Hepatocyte (in vitro differentiated cells): Measurements from ENCODE around the gene CPED1.

ENCODE experiments used
- EZH2 ChIP-seq: fragments of 200-600 bp; sonication (generic); IDR thresholded peaks from 2 replicates; pipeline ENCODE4 v1.6.1; 2016; ENCODE audit warnings: antibody characterized with exemption, mild to moderate bottlenecking, borderline replicate concordance
- TF ChIP-seq, protein P1 (sequence below): fragments of 200-600 bp; sonication (generic); IDR thresholded peaks from 2 replicates; pipeline ENCODE4 v1.5.1; 2016; ENCODE audit warnings: antibody characterized with exemption, mild to moderate bottlenecking; ENCODE audit not compliant: poor library complexity

DNA sequence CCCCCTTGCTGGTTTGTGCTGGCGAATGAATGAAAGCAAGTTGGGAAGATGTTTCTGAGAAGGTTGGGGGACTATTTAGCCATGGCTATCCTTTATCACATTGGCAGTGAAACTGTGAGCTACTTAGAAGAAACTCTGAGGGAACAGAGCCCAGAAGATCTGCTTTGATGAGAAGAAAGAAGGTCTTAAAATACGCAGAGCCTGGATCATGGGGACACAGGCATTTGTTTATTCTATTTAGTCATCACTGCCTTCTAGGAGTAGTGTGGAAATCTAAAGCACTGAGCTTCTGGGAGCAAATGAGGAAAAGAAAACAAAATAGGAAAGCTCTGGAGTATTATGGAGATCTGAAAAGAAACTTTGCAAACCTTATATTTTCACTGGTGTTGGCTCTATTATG lies 28.5 kb downstream of the CPED1 start:
- TF ChIP-seq, protein P1, sequence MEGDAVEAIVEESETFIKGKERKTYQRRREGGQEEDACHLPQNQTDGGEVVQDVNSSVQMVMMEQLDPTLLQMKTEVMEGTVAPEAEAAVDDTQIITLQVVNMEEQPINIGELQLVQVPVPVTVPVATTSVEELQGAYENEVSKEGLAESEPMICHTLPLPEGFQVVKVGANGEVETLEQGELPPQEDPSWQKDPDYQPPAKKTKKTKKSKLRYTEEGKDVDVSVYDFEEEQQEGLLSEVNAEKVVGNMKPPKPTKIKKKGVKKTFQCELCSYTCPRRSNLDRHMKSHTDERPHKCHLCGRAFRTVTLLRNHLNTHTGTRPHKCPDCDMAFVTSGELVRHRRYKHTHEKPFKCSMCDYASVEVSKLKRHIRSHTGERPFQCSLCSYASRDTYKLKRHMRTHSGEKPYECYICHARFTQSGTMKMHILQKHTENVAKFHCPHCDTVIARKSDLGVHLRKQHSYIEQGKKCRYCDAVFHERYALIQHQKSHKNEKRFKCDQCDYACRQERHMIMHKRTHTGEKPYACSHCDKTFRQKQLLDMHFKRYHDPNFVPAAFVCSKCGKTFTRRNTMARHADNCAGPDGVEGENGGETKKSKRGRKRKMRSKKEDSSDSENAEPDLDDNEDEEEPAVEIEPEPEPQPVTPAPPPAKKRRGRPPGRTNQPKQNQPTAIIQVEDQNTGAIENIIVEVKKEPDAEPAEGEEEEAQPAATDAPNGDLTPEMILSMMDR = no peak
- TF ChIP-seq EZH2 = no peak
